Measurements from ENCODE around the gene NOL11.

- TF ChIP-seq YY1 (IDR thresholded peaks at IDR 0.05; ENCODE audit: low read depth, low read length) (no peak), KDM5A (IDR thresholded peaks at IDR 0.05; ENCODE audit: low read length) (no peak), RAD21 (IDR thresholded peaks at IDR 0.05 in 1 of 2, conservative IDR thresholded peaks at IDR 0.05 in 1 of 2; ENCODE audit: low read depth in 2 of 2, low read length in 2 of 2) (no peak), KDM4A (IDR thresholded peaks at IDR 0.05; ENCODE audit: low read depth, low read length, severe bottlenecking) (no peak), CEBPB (IDR thresholded peaks at IDR 0.05; ENCODE audit: low read depth, low read length) (no peak), EGR1 (IDR thresholded peaks at IDR 0.05; ENCODE audit: borderline replicate concordance, low read depth, low read length) (no peak), RFX5 (IDR thresholded peaks at IDR 0.05; ENCODE audit: borderline replicate concordance, low read depth, low read length) (no peak), POLR2AphosphoS5 (IDR thresholded peaks at IDR 0.05; ENCODE audit: low read depth, low read length) (no peak), POLR2A (IDR thresholded peaks at IDR 0.05; ENCODE audit: control extremely low read depth in 1 of 2, low read depth in 2 of 2, low read length in 2 of 2) (no peak)
- TF ChIP-seq, protein P1, sequence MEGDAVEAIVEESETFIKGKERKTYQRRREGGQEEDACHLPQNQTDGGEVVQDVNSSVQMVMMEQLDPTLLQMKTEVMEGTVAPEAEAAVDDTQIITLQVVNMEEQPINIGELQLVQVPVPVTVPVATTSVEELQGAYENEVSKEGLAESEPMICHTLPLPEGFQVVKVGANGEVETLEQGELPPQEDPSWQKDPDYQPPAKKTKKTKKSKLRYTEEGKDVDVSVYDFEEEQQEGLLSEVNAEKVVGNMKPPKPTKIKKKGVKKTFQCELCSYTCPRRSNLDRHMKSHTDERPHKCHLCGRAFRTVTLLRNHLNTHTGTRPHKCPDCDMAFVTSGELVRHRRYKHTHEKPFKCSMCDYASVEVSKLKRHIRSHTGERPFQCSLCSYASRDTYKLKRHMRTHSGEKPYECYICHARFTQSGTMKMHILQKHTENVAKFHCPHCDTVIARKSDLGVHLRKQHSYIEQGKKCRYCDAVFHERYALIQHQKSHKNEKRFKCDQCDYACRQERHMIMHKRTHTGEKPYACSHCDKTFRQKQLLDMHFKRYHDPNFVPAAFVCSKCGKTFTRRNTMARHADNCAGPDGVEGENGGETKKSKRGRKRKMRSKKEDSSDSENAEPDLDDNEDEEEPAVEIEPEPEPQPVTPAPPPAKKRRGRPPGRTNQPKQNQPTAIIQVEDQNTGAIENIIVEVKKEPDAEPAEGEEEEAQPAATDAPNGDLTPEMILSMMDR (IDR thresholded peaks at IDR 0.05; ENCODE audit: control extremely low read depth in 1 of 3, insufficient read depth in 1 of 3, low read depth in 1 of 3, low read length in 3 of 3), result no peak
- TF ChIP-seq, protein P2, sequence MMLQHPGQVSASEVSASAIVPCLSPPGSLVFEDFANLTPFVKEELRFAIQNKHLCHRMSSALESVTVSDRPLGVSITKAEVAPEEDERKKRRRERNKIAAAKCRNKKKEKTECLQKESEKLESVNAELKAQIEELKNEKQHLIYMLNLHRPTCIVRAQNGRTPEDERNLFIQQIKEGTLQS (IDR thresholded peaks at IDR 0.05; ENCODE audit: insufficient read depth, low read depth, low read length), result no peak
These were observed 45.0 kb upstream of the NOL11 start for GRCh38 chr17:67672592-67673335.
